ENCODE results near the gene CACNA2D3.

CACNA2D3 gene

GRCh38 chr3:54274607-54275006 is 152.3 kb downstream of the CACNA2D3 start:
- DNase-seq (ENCODE audit: low read depth), result no peak

GRCh38 chr3:54279005-54279583 is 156.7 kb downstream of the CACNA2D3 start:
- DNase-seq (ENCODE audit: low read depth), result no peak

GRCh38 chr3:54283470-54283869 is 161.1 kb downstream of the CACNA2D3 start:
- no peak for DNase-seq (ENCODE audit: low read depth)

GRCh38 chr3:54294214-54294613 is 171.9 kb downstream of the CACNA2D3 start:
- DNase-seq (ENCODE audit: low read depth), result no peak

- DNase-seq (ENCODE audit: low read depth), result no peak
Measured at GRCh38 chr3:54296531-54296930, 174.2 kb downstream of the CACNA2D3 start.

- DNase-seq (ENCODE audit: low read depth), result no peak
Measured at GRCh38 chr3:54299169-54299935, 177.0 kb downstream of the CACNA2D3 start.

GRCh38 chr3:54303517-54304375 is 181.4 kb downstream of the CACNA2D3 start:
- DNase-seq (ENCODE audit: low read depth), result no peak

GRCh38 chr3:54304877-54305276 is 182.5 kb downstream of the CACNA2D3 start:
- no peak for DNase-seq (ENCODE audit: low read depth)

- no peak for DNase-seq (ENCODE audit: low read depth)
Measured at GRCh38 chr3:54305409-54306099, 183.2 kb downstream of the CACNA2D3 start.

GRCh38 chr3:54307566-54308180 is 185.3 kb downstream of the CACNA2D3 start:
- DNase-seq (ENCODE audit: low read depth), result no peak

- DNase-seq (ENCODE audit: low read depth), result no peak
Measured at GRCh38 chr3:54309601-54310000, 187.2 kb downstream of the CACNA2D3 start.

GRCh38 chr3:54311211-54311747 is 188.9 kb downstream of the CACNA2D3 start:
- no peak for DNase-seq (ENCODE audit: low read depth)

GRCh38 chr3:54312156-54312899 is 190.0 kb downstream of the CACNA2D3 start:
- DNase-seq (ENCODE audit: low read depth), result no peak

- no peak for DNase-seq (ENCODE audit: low read depth)
Measured at GRCh38 chr3:54313418-54313817, 191.1 kb downstream of the CACNA2D3 start.

- DNase-seq (ENCODE audit: low read depth), result no peak
Measured at GRCh38 chr3:54321520-54321919, 199.2 kb downstream of the CACNA2D3 start.

- no peak for DNase-seq (ENCODE audit: low read depth)
Measured at GRCh38 chr3:54322354-54322753, 200.0 kb downstream of the CACNA2D3 start.

GRCh38 chr3:54324103-54324502 is 201.8 kb downstream of the CACNA2D3 start:
- DNase-seq (ENCODE audit: low read depth), result no peak

- DNase-seq (ENCODE audit: low read depth), result no peak
Measured at GRCh38 chr3:54326951-54327350, 204.6 kb downstream of the CACNA2D3 start.

GRCh38 chr3:54331341-54331740 is 209.0 kb downstream of the CACNA2D3 start:
- DNase-seq (ENCODE audit: low read depth), result no peak

- DNase-seq (ENCODE audit: low read depth), result no peak
Measured at GRCh38 chr3:54337846-54338245, 215.5 kb downstream of the CACNA2D3 start.

GRCh38 chr3:54339608-54340007 is 217.3 kb downstream of the CACNA2D3 start:
- no peak for DNase-seq (ENCODE audit: low read depth)
